Nephron progenitor cell (in vitro differentiated cells): ENCODE results near the gene BTD.

Experiments
- DNase-seq: peaks from one replicate; pipeline ENCODE4 v3.0.0; 2021
- H3K27ac Mint-ChIP-seq: 2 replicates; pipeline ENCODE4 v1.8.0; 2021; ENCODE audit warnings: mild to moderate bottlenecking, moderate library complexity, mixed read lengths
- H3K27me3 Mint-ChIP-seq: 2 replicates; pipeline ENCODE4 v1.8.0; 2021; ENCODE audit warnings: mild to moderate bottlenecking, low read depth, mixed read lengths; ENCODE audit not compliant: poor library complexity
- H3K36me3 Mint-ChIP-seq: 2 replicates; pipeline ENCODE4 v1.8.0; 2021; ENCODE audit warnings: low read depth, mixed read lengths
- H3K4me1 Mint-ChIP-seq: 2 replicates; pipeline ENCODE4 v1.8.0; 2021; ENCODE audit warnings: mixed read lengths
- H3K4me3 Mint-ChIP-seq: 2 replicates; pipeline ENCODE4 v1.8.0; 2021; ENCODE audit warnings: mild to moderate bottlenecking, moderate library complexity, mixed read lengths
- H3K9me3 Mint-ChIP-seq: 2 replicates; pipeline ENCODE4 v1.8.0; 2021; ENCODE audit warnings: mild to moderate bottlenecking, moderate library complexity, mixed read lengths
- CTCF ChIP-seq: fragments of 200-600 bp; sonication (generic); IDR thresholded peaks from 2 replicates; pipeline ENCODE4 v1.5.0; 2021; ENCODE audit warnings: antibody characterized with exemption

The BTD gene

GRCh38 chr3:15683253-15683652 is 81.7 kb downstream of the BTD start:
- H3K4me3 Mint-ChIP-seq = no peak overlapping the region
- no peak for DNase-seq
- no peaks in the 10 kb centered on the region for H3K9me3 Mint-ChIP-seq
- no peak for TF ChIP-seq CTCF
- H3K4me1 Mint-ChIP-seq = no peaks in the 10 kb centered on the region
- peaks cover 39% of the 10 kb centered on the region for H3K36me3 Mint-ChIP-seq
- H3K27me3 Mint-ChIP-seq = no peaks in the 10 kb centered on the region
- H3K27ac Mint-ChIP-seq = no peak overlapping the region

GRCh38 chr3:15685927-15686326 is 84.4 kb downstream of the BTD start:
- no peak for DNase-seq
- H3K4me1 Mint-ChIP-seq = no peaks in the 10 kb centered on the region
- peaks cover 53% of the 10 kb centered on the region for H3K36me3 Mint-ChIP-seq
- H3K27ac Mint-ChIP-seq = no peak overlapping the region
- no peaks in the 10 kb centered on the region for H3K27me3 Mint-ChIP-seq
- TF ChIP-seq CTCF = no peak
- H3K9me3 Mint-ChIP-seq = no peaks in the 10 kb centered on the region
- no peak overlapping the region for H3K4me3 Mint-ChIP-seq

- no peaks in the 10 kb centered on the region for H3K4me1 Mint-ChIP-seq
- no peaks in the 10 kb centered on the region for H3K9me3 Mint-ChIP-seq
- H3K27me3 Mint-ChIP-seq = no peaks in the 10 kb centered on the region
- no peak overlapping the region for H3K27ac Mint-ChIP-seq
- no peak for TF ChIP-seq CTCF
- peaks cover 61% of the 10 kb centered on the region for H3K36me3 Mint-ChIP-seq
- no peak overlapping the region for H3K4me3 Mint-ChIP-seq
- DNase-seq = no peak
These were observed 88.7 kb downstream of the BTD start for GRCh38 chr3:15690230-15690629.

- no peak for DNase-seq
- TF ChIP-seq CTCF = no peak
- H3K36me3 Mint-ChIP-seq = peaks cover 56% of the 10 kb centered on the region
- no peaks in the 10 kb centered on the region for H3K4me1 Mint-ChIP-seq
- no peaks in the 10 kb centered on the region for H3K9me3 Mint-ChIP-seq
- H3K27me3 Mint-ChIP-seq = no peaks in the 10 kb centered on the region
- H3K27ac Mint-ChIP-seq = peak overlapping the region; percentile 11
- no peak overlapping the region for H3K4me3 Mint-ChIP-seq
These were observed 89.2 kb downstream of the BTD start for GRCh38 chr3:15690748-15691147.

GRCh38 chr3:15693355-15693754 is 91.8 kb downstream of the BTD start:
- Mint-ChIP-seq H3K36me3 (peaks cover 56% of the 10 kb centered on the region), H3K9me3 (peaks cover 3% of the 10 kb centered on the region), H3K4me1 (no peaks in the 10 kb centered on the region), H3K4me3 (no peak overlapping the region), H3K27me3 (no peaks in the 10 kb centered on the region), H3K27ac (no peak overlapping the region)
- TF ChIP-seq CTCF = no peak
- DNase-seq = no peak

- DNase-seq = no peak
- Mint-ChIP-seq H3K27ac (no peak overlapping the region), H3K27me3 (no peaks in the 10 kb centered on the region), H3K36me3 (peaks cover 58% of the 10 kb centered on the region), H3K4me3 (no peak overlapping the region), H3K9me3 (peaks cover 15% of the 10 kb centered on the region), H3K4me1 (no peaks in the 10 kb centered on the region)
- TF ChIP-seq CTCF = no peak
These were observed 93.1 kb downstream of the BTD start for GRCh38 chr3:15694628-15695027.
